ENCODE results near the gene SPDYE17. TPM values are rescaled to one million over a fixed set of nuclear protein-coding genes. Genes with fewer than 3 reads are reported as not detected.
"Not testable (repeated sequence)": the region's sequence is repeated elsewhere in the genome, so short reads cannot be mapped to it uniquely, and the experiment has no call there.

The SPDYE17 gene
- polyA plus RNA-seq, 3 donors = not detected

- DNase-seq; H3K4me1 Mint-ChIP-seq; H3K9ac ChIP-seq (ENCODE audit: insufficient read depth, low read length, poor library complexity, severe bottlenecking): not testable (repeated sequence)
Observed at GRCh38 chr7:77008000-77008399, 24.2 kb downstream of the SPDYE17 start.

DNA sequence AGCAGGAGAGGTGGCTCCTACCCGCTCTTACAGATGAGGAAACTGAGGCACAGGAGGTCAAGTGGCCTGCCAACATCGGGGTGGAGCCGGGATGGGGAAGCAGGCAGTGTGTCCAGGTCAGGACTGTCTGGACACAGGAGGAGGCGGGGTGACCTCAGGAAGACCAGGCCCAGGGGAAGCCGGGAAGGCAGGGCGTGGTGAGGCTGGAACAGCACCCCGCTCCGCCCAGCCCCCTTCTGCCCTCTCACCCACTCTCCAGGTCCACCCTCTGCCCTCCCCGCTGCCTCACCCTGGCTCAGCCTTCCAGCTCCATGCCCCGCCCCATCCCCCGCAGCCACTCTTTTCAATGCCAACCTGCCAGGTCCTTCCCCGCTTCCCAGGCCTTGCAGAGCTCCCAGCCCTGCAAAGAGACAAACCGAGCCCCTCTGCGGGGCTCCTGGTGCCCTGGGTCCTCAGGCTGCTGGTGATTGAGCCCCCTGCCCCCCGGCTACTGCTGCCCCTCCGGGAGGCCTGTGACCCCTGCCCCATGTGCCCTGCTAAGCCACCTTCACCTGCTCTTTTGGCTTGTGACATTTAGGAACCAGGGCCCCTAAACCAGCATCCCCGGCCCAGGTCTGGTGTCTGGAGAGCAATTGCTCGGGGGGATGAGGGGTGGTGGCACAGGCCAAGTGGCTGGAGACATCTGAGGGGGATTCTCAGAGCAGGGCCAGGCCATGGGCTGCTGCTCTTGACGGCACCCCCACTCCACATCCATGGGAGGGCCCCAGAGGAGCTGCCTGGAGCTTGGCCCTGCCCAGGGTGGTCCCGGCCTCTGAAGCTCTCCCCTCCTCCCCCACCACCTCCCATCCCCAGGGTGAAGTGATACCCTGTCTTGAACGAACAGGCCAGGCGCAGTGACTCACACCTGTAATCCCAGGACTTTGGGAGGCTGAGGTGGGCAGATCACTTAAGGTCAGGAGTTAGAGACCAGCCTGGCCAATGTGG is 25.7 kb downstream of the SPDYE17 start:
- H3K79me2 ChIP-seq (ENCODE audit: insufficient read depth, low read length); H3K9me3 ChIP-seq (replicated peaks in 1 of 2; ENCODE audit: control insufficient read depth in 1 of 2, insufficient read depth in 1 of 2, low read length in 2 of 2); H3K9ac ChIP-seq (ENCODE audit: insufficient read depth, low read length, poor library complexity, severe bottlenecking); H3K4me2 ChIP-seq (replicated peaks; ENCODE audit: extremely low read depth, low read length, poor library complexity, severe bottlenecking); H3K4me3 ChIP-seq (replicated peaks in 1 of 3; ENCODE audit: low read depth in 2 of 3, low read length in 3 of 3); intact Hi-C loops (cut with micrococcal nuclease); H3K4me3 Mint-ChIP-seq; H3K27me3 ChIP-seq (ENCODE audit: control insufficient read depth in 2 of 2, insufficient read depth in 2 of 2, low read length in 2 of 2); H3K27me3 Mint-ChIP-seq (ENCODE audit: low read depth in 3 of 3); DNase-seq; H3K9me3 Mint-ChIP-seq; H3K4me1 ChIP-seq (ENCODE audit: control insufficient read depth in 1 of 2, insufficient read depth in 2 of 2, low read length in 2 of 2); H2AFZ ChIP-seq (ENCODE audit: insufficient read depth, low read depth, low read length, poor library complexity, severe bottlenecking); H4K20me1 ChIP-seq (ENCODE audit: insufficient read depth, low read length); H3K4me1 Mint-ChIP-seq; H3K27ac ChIP-seq (ENCODE audit: low read depth in 1 of 2, low read length in 2 of 2); H3K27ac Mint-ChIP-seq: not testable (repeated sequence)
- WGBS (ENCODE audit: insufficient coverage) = 100% methylated on average over 2 of the region's 22 CpGs
- H3K36me3 ChIP-seq (replicated peaks in 1 of 2; ENCODE audit: control insufficient read depth in 1 of 2, insufficient read depth in 2 of 2, low read length in 2 of 2) = peaks cover 12 to 14% of the 10 kb centered on the region in 2 donors
- H3K36me3 Mint-ChIP-seq = peaks cover 8 to 12% of the 10 kb centered on the region in 2 donors

More at GRCh38 chr7:77008000-77008399, 24.2 kb downstream of the SPDYE17 start:
- H3K27ac Mint-ChIP-seq; H3K79me2 ChIP-seq (ENCODE audit: insufficient read depth, low read length); H3K27ac ChIP-seq (ENCODE audit: low read depth in 1 of 2, low read length in 2 of 2); H3K27me3 Mint-ChIP-seq (ENCODE audit: low read depth in 3 of 3); H3K9me3 Mint-ChIP-seq; H3K27me3 ChIP-seq (ENCODE audit: control insufficient read depth in 2 of 2, insufficient read depth in 2 of 2, low read length in 2 of 2); H3K4me1 ChIP-seq (ENCODE audit: control insufficient read depth in 1 of 2, insufficient read depth in 2 of 2, low read length in 2 of 2); H2AFZ ChIP-seq (ENCODE audit: insufficient read depth, low read depth, low read length, poor library complexity, severe bottlenecking); H3K4me3 Mint-ChIP-seq; H3K4me3 ChIP-seq (replicated peaks in 1 of 3; ENCODE audit: low read depth in 2 of 3, low read length in 3 of 3); intact Hi-C loops (cut with micrococcal nuclease); H4K20me1 ChIP-seq (ENCODE audit: insufficient read depth, low read length); H3K9me3 ChIP-seq (replicated peaks in 1 of 2; ENCODE audit: control insufficient read depth in 1 of 2, insufficient read depth in 1 of 2, low read length in 2 of 2); H3K36me3 Mint-ChIP-seq; H3K36me3 ChIP-seq (replicated peaks in 1 of 2; ENCODE audit: control insufficient read depth in 1 of 2, insufficient read depth in 2 of 2, low read length in 2 of 2); H3K4me2 ChIP-seq (replicated peaks; ENCODE audit: extremely low read depth, low read length, poor library complexity, severe bottlenecking): not testable (repeated sequence)
- 74% methylated on average over 5 of the region's 10 CpGs for WGBS (ENCODE audit: insufficient coverage)

GRCh38 chr7:77005461-77006057 is 26.6 kb downstream of the SPDYE17 start:
- H3K27ac Mint-ChIP-seq; H3K9me3 ChIP-seq (replicated peaks in 1 of 2; ENCODE audit: control insufficient read depth in 1 of 2, insufficient read depth in 1 of 2, low read length in 2 of 2); intact Hi-C loops (cut with micrococcal nuclease); H4K20me1 ChIP-seq (ENCODE audit: insufficient read depth, low read length); H3K27me3 ChIP-seq (ENCODE audit: control insufficient read depth in 2 of 2, insufficient read depth in 2 of 2, low read length in 2 of 2); DNase-seq; H3K27me3 Mint-ChIP-seq (ENCODE audit: low read depth in 3 of 3); H3K4me1 ChIP-seq (ENCODE audit: control insufficient read depth in 1 of 2, insufficient read depth in 2 of 2, low read length in 2 of 2); H3K4me3 Mint-ChIP-seq; H3K79me2 ChIP-seq (ENCODE audit: insufficient read depth, low read length); H2AFZ ChIP-seq (ENCODE audit: insufficient read depth, low read depth, low read length, poor library complexity, severe bottlenecking); H3K27ac ChIP-seq (ENCODE audit: low read depth in 1 of 2, low read length in 2 of 2); H3K4me1 Mint-ChIP-seq; H3K4me2 ChIP-seq (replicated peaks; ENCODE audit: extremely low read depth, low read length, poor library complexity, severe bottlenecking); H3K9ac ChIP-seq (ENCODE audit: insufficient read depth, low read length, poor library complexity, severe bottlenecking); H3K4me3 ChIP-seq (replicated peaks in 1 of 3; ENCODE audit: low read depth in 2 of 3, low read length in 3 of 3); H3K9me3 Mint-ChIP-seq: not testable (repeated sequence)
- peaks cover 12 to 16% of the 10 kb centered on the region in 2 donors for H3K36me3 ChIP-seq (replicated peaks in 1 of 2; ENCODE audit: control insufficient read depth in 1 of 2, insufficient read depth in 2 of 2, low read length in 2 of 2)
- peaks cover 13 to 20% of the 10 kb centered on the region in 2 donors for H3K36me3 Mint-ChIP-seq
- no CpG with 5 or more reads among the region's 27 CpGs for WGBS (ENCODE audit: insufficient coverage)

DNA sequence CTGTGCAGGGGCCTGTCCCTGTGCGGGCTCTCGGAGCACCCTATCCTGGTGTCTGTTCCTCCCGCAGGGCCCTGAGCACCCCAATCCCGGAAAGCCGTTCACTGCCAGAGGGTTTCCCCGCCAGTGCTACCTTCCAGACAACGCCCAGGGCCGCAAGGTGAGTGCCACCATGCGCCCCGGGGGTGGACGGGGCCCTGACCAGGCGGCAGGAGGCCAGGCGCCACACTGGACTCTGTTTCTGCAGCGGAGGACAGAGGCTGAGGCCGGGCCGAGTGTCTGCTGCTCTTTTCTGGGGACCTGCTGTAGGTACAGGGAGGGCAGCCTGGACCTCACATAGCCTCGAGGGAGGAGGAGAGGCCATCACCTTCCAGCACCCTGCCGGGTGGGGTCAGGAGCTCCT is 28.0 kb downstream of the SPDYE17 start:
- H3K36me3 Mint-ChIP-seq = peaks cover 13 to 24% of the 10 kb centered on the region in 2 donors
- H3K4me3 ChIP-seq (replicated peaks in 1 of 3; ENCODE audit: low read depth in 2 of 3, low read length in 3 of 3); H3K27me3 ChIP-seq (ENCODE audit: control insufficient read depth in 2 of 2, insufficient read depth in 2 of 2, low read length in 2 of 2); H3K27me3 Mint-ChIP-seq (ENCODE audit: low read depth in 3 of 3); H2AFZ ChIP-seq (ENCODE audit: insufficient read depth, low read depth, low read length, poor library complexity, severe bottlenecking); H3K4me3 Mint-ChIP-seq; H3K9ac ChIP-seq (ENCODE audit: insufficient read depth, low read length, poor library complexity, severe bottlenecking); H3K27ac Mint-ChIP-seq; H3K9me3 Mint-ChIP-seq; H3K4me1 ChIP-seq (ENCODE audit: control insufficient read depth in 1 of 2, insufficient read depth in 2 of 2, low read length in 2 of 2); H3K79me2 ChIP-seq (ENCODE audit: insufficient read depth, low read length); H3K4me1 Mint-ChIP-seq; H3K9me3 ChIP-seq (replicated peaks in 1 of 2; ENCODE audit: control insufficient read depth in 1 of 2, insufficient read depth in 1 of 2, low read length in 2 of 2); H3K27ac ChIP-seq (ENCODE audit: low read depth in 1 of 2, low read length in 2 of 2); H3K4me2 ChIP-seq (replicated peaks; ENCODE audit: extremely low read depth, low read length, poor library complexity, severe bottlenecking); DNase-seq; H4K20me1 ChIP-seq (ENCODE audit: insufficient read depth, low read length); intact Hi-C loops (cut with micrococcal nuclease): not testable (repeated sequence)
- 98% methylated on average over 7 of the region's 18 CpGs for WGBS (ENCODE audit: insufficient coverage)
- peaks cover 12 to 16% of the 10 kb centered on the region in 2 donors for H3K36me3 ChIP-seq (replicated peaks in 1 of 2; ENCODE audit: control insufficient read depth in 1 of 2, insufficient read depth in 2 of 2, low read length in 2 of 2)

All from CD14-positive monocyte (primary cell).